ENCODE data around the gene TICAM2. TPM values are rescaled to one million over a fixed set of nuclear protein-coding genes. Genes with fewer than 3 reads are reported as not detected.
A peak's percentile ranks its signal among the peaks of the same experiment; 100 is the strongest.

The TICAM2 gene
- total RNA-seq, 2 experiments from 2014 or later, result 0.30 to 0.50 TPM

GRCh38 chr5:115551415-115551814, 50.9 kb downstream of the TICAM2 start:
- Mint-ChIP-seq H3K27me3 (peaks cover 7% of the 10 kb centered on the region), H3K27ac (no peak overlapping the region), H3K4me1 (ENCODE audit: low read depth) (peaks cover 5% of the 10 kb centered on the region), H3K4me3 (no peak overlapping the region), H3K36me3 (ENCODE audit: low read depth) (no peaks in the 10 kb centered on the region), H3K9me3 (no peaks in the 10 kb centered on the region)
- Histone ChIP-seq H3K36me3 (ENCODE audit: insufficient read depth, low read length) (no peaks in the 10 kb centered on the region), H3K9me3 (ENCODE audit: control insufficient read depth in 1 of 2, insufficient read depth in 1 of 2, low read length in 2 of 2) (no peaks in the 10 kb centered on the region), H3K4me1 (ENCODE audit: insufficient read depth, low read length) (no peaks in the 10 kb centered on the region), H3K27me3 (ENCODE audit: control insufficient read depth in 1 of 2, insufficient read depth in 2 of 2, low read length in 2 of 2) (peaks cover 0 to 3% of the 10 kb centered on the region in 2 experiments), H3K4me3 (ENCODE audit: low read length) (no peak overlapping the region), H3K27ac (ENCODE audit: low read depth in 1 of 2, low read length in 2 of 2) (no peak overlapping the region)
- DNase-seq, result peak in 3 of 14 experiments; percentile 18 to 55 (median 33)
- ATAC-seq (ENCODE audit: poor library complexity), result no peak
- CTCF ChIA-PET, result no interaction called here
- intact Hi-C loops (cut with DNase I, micrococcal nuclease), result loop anchor here in 1 of 2 experiments (2.0 kb wide), 1 partner anchor 23 kb away; no protein-coding TSS in a partner anchor
- TF ChIP-seq, protein P1, sequence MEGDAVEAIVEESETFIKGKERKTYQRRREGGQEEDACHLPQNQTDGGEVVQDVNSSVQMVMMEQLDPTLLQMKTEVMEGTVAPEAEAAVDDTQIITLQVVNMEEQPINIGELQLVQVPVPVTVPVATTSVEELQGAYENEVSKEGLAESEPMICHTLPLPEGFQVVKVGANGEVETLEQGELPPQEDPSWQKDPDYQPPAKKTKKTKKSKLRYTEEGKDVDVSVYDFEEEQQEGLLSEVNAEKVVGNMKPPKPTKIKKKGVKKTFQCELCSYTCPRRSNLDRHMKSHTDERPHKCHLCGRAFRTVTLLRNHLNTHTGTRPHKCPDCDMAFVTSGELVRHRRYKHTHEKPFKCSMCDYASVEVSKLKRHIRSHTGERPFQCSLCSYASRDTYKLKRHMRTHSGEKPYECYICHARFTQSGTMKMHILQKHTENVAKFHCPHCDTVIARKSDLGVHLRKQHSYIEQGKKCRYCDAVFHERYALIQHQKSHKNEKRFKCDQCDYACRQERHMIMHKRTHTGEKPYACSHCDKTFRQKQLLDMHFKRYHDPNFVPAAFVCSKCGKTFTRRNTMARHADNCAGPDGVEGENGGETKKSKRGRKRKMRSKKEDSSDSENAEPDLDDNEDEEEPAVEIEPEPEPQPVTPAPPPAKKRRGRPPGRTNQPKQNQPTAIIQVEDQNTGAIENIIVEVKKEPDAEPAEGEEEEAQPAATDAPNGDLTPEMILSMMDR (IDR thresholded peaks at IDR 0.05), result no peak
- POLR2A ChIA-PET, result no interaction called here

- DNase-seq (peak in 3 of 14 experiments; percentile 16 to 21 (median 17)), ATAC-seq (ENCODE audit: poor library complexity) (no peak)
- H3K27me3 ChIP-seq (ENCODE audit: control insufficient read depth in 1 of 2, insufficient read depth in 2 of 2, low read length in 2 of 2), result peaks cover 0 to 3% of the 10 kb centered on the region in 2 experiments
- no peak overlapping the region for H3K27ac ChIP-seq (ENCODE audit: low read depth in 1 of 2, low read length in 2 of 2)
- H3K27me3 Mint-ChIP-seq, result peaks cover 7% of the 10 kb centered on the region
- POLR2A ChIA-PET, result no interaction called here
- no peaks in the 10 kb centered on the region for H3K9me3 Mint-ChIP-seq
- intact Hi-C loops (cut with DNase I, micrococcal nuclease), result loop anchor here (5.0 to 10.0 kb wide), 4 partner anchors 38 to 538 kb away; partner anchors contain the start of genes AP3S1 (in 1 of the 2), ATG12 (in 1 of the 2) and COMMD10 (in 1 of the 2)
- H3K27ac Mint-ChIP-seq, result no peak overlapping the region
- peaks cover 6% of the 10 kb centered on the region for H3K4me1 ChIP-seq (ENCODE audit: insufficient read depth, low read length)
- H3K4me1 Mint-ChIP-seq (ENCODE audit: low read depth), result peaks cover 15% of the 10 kb centered on the region
- CTCF ChIA-PET, result no interaction called here
- no peak overlapping the region for H3K4me3 ChIP-seq (ENCODE audit: low read length)
- no peaks in the 10 kb centered on the region for H3K9me3 ChIP-seq (ENCODE audit: control insufficient read depth in 1 of 2, insufficient read depth in 1 of 2, low read length in 2 of 2)
- H3K4me3 Mint-ChIP-seq, result no peak overlapping the region
- H3K36me3 Mint-ChIP-seq (ENCODE audit: low read depth), result peaks cover 12% of the 10 kb centered on the region
- no peaks in the 10 kb centered on the region for H3K36me3 ChIP-seq (ENCODE audit: insufficient read depth, low read length)
- TF ChIP-seq, protein P1 (IDR thresholded peaks at IDR 0.05), result no peak
These were observed 53.1 kb downstream of the TICAM2 start for GRCh38 chr5:115549154-115549553.

- H3K27me3 Mint-ChIP-seq, result peaks cover 7% of the 10 kb centered on the region
- TF ChIP-seq, protein P1 (IDR thresholded peaks at IDR 0.05), result no peak
- ChIA-PET CTCF (no interaction called here), POLR2A (no interaction called here)
- H3K27ac Mint-ChIP-seq, result no peak overlapping the region
- H3K36me3 Mint-ChIP-seq (ENCODE audit: low read depth), result peaks cover 17% of the 10 kb centered on the region
- H3K36me3 ChIP-seq (ENCODE audit: insufficient read depth, low read length), result no peaks in the 10 kb centered on the region
- no peaks in the 10 kb centered on the region for H3K9me3 ChIP-seq (ENCODE audit: control insufficient read depth in 1 of 2, insufficient read depth in 1 of 2, low read length in 2 of 2)
- peaks cover 6% of the 10 kb centered on the region for H3K4me1 ChIP-seq (ENCODE audit: insufficient read depth, low read length)
- no peak for ATAC-seq (ENCODE audit: poor library complexity)
- H3K9me3 Mint-ChIP-seq, result no peaks in the 10 kb centered on the region
- DNase-seq, result no peak
- H3K27ac ChIP-seq (ENCODE audit: low read depth in 1 of 2, low read length in 2 of 2), result no peak overlapping the region
- peaks cover 19% of the 10 kb centered on the region for H3K4me1 Mint-ChIP-seq (ENCODE audit: low read depth)
- no peak overlapping the region for H3K4me3 ChIP-seq (ENCODE audit: low read length)
- H3K4me3 Mint-ChIP-seq, result no peak overlapping the region
- peaks cover 0 to 3% of the 10 kb centered on the region in 2 experiments for H3K27me3 ChIP-seq (ENCODE audit: control insufficient read depth in 1 of 2, insufficient read depth in 2 of 2, low read length in 2 of 2)
- intact Hi-C loops (cut with DNase I, micrococcal nuclease), result loop anchor here (5.0 to 10.0 kb wide), 4 partner anchors 39 to 539 kb away; partner anchors contain the start of genes AP3S1 (in 1 of the 2), ATG12 (in 1 of the 2) and COMMD10 (in 1 of the 2)
These were observed 53.6 kb downstream of the TICAM2 start for GRCh38 chr5:115548683-115549082.

Data from CD4-positive, alpha-beta T cell (primary cell).